Limb (tissue), 2 donors: ENCODE measurements around the gene UCP3.

Source experiments
- DNase-seq, 2 donors: peaks; one replicate each; pipeline ENCODE4 v3.0.0-alpha.2; 2016; ENCODE audit errors: extremely low spot score in 2 of 2

UCP3 gene

DNA sequence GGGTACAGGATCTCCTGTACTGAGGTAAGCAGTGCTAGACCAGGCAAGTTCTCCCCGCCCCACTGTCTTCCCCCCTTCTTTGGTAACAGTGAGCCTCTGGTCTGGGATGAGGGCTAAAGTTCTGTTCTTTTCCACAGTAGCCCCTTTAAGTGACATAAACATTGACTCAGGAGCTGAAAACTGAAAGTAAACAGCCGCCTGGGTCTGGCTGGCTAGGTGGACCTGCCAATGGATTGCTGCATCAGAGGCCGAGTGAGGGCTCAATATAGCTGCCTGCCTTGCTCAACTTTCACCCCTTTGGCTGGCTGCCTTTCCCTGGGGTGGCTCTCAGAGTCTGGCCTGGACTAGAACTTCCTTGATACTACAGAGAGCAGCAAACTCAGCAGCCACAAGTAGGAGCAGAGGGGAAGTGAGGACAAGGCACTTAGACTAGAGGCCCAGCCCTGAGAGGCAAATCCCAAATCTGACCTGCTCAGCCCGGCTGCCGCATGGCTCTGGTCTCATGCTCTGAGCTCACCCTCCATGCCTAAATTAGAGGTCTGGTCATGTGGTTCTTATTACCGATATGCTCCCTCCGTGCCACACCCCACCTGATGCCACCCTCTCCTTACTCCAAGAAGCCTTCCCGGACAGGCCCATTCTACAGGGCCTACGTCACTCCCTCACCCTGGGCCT lies 9.6 kb upstream of the UCP3 start:
- DNase-seq, result no peak

DNA sequence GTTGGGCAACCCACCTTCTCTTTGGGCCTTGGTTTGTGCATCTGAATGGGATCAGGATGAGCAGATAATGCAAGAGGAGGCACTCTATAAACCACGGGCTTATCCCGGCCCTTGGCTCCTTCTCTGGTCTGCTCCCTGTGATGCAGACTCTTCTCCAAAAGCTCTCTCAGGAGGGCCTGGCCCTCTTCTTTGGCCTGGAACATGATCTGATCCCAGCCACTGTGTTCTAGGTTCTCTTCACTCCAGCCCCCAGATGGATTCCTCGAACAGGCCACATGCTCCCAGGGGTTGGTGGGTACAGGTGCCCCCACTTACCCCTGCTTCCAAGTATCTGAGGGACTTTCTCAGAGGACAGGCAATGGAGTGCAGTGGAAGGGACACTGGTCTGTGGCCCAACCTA lies 8.7 kb upstream of the UCP3 start:
- no peak for DNase-seq

GRCh38 chr11:74015919-74016684 lies 7.2 kb upstream of the UCP3 start:
- no peak for DNase-seq

DNA sequence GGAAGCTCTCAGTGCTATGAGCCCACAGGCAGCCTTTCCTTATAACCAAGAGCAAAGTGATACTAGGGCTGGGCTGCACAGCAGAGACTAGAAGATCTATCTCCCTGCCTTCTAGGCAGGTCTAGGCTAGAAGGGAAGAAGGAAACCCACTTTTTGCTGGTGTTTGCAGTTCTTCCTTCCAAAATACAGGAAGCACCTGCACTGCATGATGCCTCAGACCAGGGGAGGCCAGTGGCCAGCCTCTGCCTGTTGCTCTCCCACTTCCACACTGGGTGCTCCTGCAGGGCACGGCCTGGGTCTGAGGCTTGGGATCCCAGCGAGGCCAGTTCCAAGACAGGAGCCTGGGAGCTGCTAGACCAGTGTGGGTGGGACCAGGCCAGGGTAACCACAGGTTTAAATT lies 6.0 kb upstream of the UCP3 start:
- no peak for DNase-seq

- no peak for DNase-seq
Observed at GRCh38 chr11:74013141-74013540, 4.3 kb upstream of the UCP3 start.

GRCh38 chr11:74012074-74012809 lies 3.4 kb upstream of the UCP3 start:
- no peak for DNase-seq

DNA sequence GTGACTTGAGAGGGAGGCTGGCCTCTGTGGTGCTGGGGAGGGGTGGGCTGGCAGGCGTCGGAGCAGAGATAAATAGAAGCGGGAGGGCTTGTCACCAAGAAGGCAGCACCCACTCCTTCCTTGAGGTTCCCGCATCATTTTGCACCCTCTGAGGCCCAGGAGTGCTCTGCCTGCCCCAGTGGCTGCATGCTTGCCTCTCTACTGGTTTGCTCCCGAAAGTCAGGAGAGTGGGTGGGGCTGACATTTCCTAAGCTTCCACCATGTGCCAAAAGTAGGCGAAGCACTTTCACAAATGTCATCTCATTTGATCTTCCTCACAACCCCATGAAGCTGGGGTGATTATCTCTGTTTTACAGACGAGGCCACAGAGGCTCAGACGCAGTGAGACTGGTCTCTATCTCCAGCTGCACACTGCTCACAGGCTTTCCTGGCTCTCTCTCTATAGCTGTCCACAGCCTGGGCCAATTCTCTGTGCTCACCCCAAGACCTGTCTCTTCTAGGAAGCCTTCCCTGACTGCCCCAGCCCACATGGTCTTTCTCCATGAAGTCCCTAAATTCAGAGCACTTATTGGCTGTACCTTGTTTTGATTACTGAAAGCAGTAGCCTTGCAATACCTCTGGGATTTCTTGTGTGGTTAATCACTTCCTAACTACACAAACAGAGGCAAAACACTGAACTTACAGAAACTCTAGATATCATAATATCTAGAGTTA lies 2.6 kb upstream of the UCP3 start:
- DNase-seq, result no peak

DNA sequence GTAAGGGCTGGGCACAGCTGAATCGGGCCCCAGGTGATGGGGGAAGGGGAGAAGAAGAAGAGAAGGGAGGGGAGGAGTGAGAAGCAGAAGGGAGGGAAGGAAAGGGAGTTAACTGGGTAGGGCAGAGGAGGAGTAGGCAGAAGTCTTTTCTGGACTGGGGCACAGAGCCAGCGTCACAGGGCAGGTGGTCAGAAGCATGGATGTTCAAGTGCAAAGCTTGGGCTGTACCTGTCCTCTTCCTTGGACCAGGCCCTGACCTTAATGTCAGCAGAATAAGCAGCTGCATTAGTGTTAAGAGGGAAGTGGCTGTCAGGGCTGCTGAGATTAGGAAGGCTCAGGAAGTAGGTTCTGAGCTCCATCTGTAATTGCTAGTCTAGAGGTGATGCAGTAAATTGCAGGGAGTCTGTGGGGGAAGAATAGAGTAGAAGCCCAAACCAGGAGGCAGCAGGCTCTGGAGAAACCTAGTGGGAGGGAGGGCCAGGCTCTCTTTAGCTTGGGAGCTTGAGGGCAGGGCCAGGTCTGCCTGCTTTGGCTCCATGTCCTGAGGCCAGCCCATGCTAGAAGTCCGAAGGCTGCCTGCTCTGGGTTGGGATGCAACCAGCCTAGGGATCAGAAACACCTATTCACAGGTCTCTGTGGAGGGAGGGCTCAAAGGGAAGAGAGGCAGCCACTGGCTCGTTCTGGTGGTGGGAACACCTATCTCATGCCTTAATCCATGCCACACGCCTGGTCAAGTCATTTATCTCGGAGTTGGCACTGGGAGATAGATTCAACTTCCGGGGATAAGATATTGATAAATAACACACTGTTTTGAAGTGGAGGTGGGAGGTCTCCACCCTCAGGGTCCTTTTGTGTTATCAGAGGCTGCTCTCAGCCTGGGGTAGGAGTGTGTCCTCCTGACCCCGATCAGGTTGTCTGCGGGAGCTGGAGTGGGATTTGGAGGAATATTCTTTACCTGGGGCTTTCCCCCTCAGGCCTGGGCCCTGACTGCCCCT lies 1.7 kb upstream of the UCP3 start:
- no peak for DNase-seq

GRCh38 chr11:74009675-74010305 lies 905 bp upstream of the UCP3 start:
- no peak for DNase-seq

DNA sequence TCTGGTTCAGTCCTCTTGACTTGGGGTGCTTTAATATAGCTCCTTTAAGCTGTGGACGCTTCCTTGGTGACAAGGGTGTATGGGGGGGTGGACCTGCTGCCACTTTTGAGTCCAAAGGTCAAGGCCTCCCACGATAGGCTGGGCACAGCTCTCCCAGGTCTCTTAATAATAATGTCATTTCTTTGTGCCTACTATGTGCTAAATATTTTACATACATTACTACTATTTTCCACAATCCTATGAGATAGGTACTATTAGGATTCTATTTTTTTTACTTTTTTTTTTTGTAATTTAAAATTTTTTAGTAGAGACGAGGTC lies 304 bp upstream of the UCP3 start:
- DNase-seq, result no peak

- no peak for DNase-seq
Observed at GRCh38 chr11:74007691-74008372, 1.1 kb downstream of the UCP3 start.

- DNase-seq, result no peak
Observed at GRCh38 chr11:74006743-74007304, 2.1 kb downstream of the UCP3 start.

DNA sequence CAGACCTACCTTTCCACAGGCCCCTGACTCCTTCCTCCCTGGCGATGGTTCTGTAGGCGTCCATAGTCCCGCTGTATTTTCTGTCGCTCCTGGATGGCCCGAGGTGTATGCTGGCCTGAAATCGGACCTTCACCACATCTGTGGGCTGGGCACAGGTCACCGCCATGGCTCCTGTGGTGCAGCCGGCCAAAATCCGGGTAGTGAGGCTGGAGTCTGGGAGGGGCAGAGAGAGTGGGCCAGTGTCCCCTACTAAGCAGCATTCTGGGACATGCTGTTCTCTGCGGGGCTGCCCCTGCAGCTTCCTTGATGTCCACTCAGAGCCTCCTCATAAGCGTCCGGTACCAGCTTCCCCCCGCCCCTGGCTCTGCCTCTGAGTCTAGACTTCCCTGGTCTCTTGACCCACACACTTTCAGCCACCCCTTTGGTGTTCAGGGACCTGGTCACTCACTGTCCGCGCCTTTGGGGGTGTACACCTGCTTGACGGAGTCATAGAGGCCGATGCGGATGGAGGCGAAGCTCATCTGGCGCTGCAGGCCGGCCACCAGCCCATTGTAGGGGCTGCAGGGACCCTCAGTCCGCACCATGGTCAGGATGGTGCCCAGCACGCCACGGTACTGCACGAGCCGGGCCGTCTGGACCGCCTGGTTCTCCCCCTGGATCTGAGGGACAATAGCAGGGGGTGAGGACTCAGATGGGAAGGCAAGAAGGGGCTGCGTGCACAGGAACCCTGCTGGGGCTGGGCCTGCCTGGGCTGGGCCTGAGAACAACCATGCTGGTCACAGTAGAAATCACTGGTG lies 3.0 kb downstream of the UCP3 start:
- DNase-seq, result no peak

GRCh38 chr11:74004759-74005615 lies 3.9 kb downstream of the UCP3 start:
- DNase-seq, result no peak

DNA sequence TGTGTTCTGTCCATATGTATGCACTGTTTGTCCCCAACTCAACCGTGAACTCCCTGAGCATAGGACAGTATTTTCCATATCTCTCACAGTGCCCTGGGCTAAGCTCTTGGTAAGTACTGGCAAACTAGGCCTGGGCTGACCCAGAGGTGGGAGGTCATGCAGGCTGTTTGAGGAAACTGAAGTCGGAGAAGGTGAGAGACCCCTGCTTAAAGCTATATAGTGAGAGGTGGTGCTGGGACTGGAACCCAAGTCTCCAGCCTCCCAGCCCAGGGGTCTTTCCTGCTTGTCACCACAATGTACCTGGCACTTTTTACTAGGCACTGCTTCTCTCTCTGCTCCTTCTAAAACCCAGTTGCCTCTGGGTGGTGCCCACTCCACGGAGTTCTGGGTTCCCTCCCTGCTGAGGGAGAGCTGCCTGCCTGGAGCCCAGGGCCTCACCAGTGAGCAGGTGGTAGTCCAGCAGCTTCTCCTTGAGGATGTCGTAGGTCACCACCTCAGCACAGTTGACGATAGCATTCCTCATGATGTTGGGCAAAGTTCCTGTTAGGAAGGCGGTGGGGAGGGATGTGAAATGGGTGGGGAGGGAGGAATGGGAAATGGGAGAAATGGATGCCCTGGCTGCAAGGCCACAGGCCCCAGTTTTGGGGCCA lies 4.7 kb downstream of the UCP3 start:
- DNase-seq, result no peak

- DNase-seq, result no peak
Observed at GRCh38 chr11:74002832-74003231, 6.1 kb downstream of the UCP3 start.

DNA sequence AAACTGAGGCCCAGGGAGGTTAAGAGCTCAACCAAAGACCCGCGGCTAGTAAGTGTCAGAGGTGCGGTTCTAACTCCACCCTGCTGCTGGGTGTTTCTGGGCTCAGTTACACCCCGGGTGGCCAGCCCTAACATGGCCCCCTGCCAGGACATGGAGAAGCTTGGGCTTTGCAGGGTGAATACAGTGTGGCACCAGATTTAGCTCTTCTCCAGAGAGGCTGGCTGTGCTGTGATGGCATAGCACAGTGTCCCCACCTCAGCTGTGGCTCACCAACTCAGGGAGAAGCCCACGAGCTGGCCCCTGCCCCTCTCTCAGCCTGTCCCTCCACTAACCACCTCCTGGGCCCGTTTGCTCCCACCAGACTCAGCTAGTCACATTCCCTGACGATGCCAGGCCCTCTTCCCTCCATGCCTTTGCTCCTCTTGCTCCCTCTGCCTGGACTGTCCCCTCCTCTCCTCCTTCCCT lies 7.0 kb downstream of the UCP3 start:
- DNase-seq, result no peak
